Dermis blood vessel endothelial cell (primary cell): Measurements from ENCODE around the gene HOXD10. TPM values are rescaled to one million over a fixed set of nuclear protein-coding genes. Genes with fewer than 3 reads are reported as not detected.
A peak's percentile ranks its signal among the peaks of the same experiment; 100 is the strongest.

Source experiments
- DNase-seq: peaks from one replicate; pipeline ENCODE4 v3.0.0; 2010
- total RNA-seq: library from RNA; depleted of rRNA; stranded (reverse); fragments of >200 nt; gene quantifications from 2 replicates; pipeline ENCODE4 v1.2.3, GENCODE V29; 2014

HOXD10 gene
- total RNA-seq, 1 donor from 2014 or later = 7.7 TPM

GRCh38 chr2:176136374-176137251 is 20.0 kb downstream of the HOXD10 start:
- peak; percentile 88 for DNase-seq

GRCh38 chr2:176137252-176137580 is 20.6 kb downstream of the HOXD10 start:
- peak; percentile 30 for DNase-seq

DNA sequence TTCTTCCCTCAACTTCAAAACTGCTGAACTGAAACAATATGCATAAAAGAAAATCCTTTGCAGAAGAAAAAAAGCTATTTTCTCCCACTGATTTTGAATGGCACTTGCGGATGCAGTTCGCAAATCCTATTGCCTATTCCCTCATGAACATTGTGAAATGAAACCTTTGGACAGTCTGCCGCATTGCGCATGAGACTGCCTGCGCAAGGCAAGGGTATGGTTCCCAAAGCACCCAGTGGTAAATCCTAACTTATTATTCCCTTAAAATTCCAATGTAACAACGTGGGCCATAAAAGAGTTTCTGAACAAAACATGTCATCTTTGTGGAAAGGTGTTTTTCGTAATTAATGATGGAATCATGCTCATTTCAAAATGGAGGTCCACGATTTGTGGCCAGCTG is 21.3 kb downstream of the HOXD10 start:
- DNase-seq = peak; percentile 59

DNA sequence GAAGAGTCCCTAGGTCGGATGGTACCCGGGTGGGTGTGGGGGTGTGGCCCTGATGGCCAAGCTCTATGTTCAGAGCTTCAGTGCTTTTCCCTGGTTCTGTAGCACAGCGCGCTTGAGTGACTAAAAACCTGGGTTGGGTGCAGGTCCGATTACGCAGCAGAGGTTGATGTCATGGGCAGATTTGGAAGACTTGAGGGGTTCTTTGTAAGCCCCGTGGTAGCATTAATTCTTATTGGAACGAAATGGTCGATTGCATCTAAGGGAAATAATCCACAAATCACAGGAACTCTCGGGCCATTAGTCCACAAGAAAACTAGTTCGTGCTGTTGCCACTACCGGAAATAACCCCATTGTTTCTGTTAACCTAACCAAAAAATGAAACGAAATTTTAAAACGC is 21.9 kb downstream of the HOXD10 start:
- DNase-seq = peak; percentile 72

DNA sequence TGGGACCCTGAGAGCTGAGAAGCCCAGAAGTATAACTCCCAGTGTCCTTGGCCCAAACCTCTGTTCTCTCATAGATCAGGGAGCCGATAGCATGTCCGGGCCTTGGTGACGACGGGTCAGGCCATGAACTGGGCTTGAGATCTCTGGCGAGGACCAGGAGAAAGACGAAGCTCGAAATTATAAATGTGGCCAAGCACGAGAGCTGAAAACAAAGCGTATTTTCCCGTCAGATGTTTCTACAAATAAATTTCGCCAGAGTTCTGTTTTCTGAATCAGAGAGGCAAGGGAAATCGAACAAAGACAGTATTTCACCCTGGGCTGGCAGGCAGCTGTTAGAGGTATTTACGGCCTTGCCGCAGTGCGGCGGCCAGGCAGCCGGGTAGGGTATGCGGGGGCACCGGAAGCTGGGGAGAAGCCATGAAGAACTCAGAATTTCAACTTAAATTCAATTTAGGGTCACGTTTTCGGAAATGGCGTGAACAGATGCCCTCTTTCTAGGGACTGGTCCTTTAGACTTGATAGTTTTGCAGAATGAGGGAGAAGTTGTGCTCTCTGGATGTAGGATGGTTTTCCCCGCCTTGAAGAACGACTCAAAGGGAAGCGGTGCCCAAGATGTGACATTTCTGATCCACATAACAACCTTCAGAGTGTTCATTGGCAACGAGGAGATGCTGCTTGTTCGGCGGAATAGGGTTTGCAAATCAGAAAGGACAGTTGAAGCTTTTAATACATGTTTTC is 22.5 kb downstream of the HOXD10 start:
- peak; percentile 65 for DNase-seq

- DNase-seq = peak; percentile 65
Measured at GRCh38 chr2:176139661-176140512, 23.3 kb downstream of the HOXD10 start.

- peak; percentile 90 for DNase-seq
Measured at GRCh38 chr2:176140513-176141317, 24.1 kb downstream of the HOXD10 start.

GRCh38 chr2:176142281-176142680 is 25.7 kb downstream of the HOXD10 start:
- no peak for DNase-seq

DNA sequence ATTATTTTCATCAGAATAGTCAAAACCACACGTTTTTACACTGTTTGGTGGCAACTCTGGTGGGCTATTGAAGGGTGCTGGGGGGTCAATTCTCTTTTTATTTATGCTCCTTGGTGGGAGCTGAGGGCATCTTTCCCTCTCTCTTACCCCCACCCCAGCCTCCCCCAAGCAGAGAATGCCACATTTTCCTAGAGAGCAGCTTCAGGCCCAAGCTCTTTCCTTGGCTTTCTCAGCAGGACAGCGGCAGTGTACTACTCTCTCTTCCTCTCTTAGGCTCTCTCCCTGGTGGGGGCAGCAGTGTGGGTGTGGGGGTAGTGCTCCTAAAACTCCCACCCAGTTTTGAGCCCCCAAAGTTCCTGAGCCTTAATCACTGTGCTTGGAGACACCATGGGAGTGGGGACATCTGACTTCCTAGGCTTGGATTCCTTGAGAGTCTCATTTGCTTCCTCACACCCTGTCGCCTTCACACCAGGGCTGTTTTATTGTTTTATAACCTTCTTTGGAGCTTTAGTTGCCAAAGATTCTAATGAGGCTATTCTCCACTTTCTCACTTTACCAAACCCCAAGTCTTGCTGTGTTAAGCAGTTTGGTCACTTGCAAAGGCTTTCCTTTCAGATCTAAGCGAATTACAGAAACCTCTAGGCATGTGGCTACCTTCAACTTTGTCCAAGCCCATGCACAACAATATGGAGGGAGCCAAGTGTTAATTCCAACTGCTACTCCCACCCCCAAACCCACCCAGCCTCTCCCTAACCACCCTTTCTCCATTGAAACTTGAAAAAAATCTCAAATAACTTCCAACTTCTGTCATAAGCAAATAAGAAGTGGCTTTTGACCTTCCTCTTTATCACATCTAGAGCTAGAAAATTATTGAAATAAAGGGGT is 28.7 kb downstream of the HOXD10 start:
- no peak for DNase-seq

GRCh38 chr2:176146101-176146500 is 29.5 kb downstream of the HOXD10 start:
- DNase-seq = no peak

DNA sequence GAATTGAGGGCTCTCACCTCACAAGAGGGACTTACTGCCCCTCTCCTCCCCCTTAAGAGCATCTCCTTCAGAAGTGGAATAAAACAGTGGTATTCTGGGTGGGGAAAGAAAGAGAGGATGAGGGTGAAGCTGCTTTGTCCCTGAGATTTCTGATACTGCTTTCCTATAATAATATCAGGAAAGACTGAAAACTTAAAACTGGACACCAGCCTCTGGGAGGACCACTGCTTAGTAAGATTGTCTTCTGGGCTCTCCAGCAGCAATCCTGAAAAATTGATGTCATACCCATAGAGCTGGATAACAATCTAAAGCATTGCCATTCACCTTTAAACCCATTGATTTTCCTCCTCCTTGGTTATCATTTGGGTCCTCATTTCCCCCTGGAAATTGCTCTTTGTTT is 30.1 kb downstream of the HOXD10 start:
- DNase-seq = no peak

DNA sequence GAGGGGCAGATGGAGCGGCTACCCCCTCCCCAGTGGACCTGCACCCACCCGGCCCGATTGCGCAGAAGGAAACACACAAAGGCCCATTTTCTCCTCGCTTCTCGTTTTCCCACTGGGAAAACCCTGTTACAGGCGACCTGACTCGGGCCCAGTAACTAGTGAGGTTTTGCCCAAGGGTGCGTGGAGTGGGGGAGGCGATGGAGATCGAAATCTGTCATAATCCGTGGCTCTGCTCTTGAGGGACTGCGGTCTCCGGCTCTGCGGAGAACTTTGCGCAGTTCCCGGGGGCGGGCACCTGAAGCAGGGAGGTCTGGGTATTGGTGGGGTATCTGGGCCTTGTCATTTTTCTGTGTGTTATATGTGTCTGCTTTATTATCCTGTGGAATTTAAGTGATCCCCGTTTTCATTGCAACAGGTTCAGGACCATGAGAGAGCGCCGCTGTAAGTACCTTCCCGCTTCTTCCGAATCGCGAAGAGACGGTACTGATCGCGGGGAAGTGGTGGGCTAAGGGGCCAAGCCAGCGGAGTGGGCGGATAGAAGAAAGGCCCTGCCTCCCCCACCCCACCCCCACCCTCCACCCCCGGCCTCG is 30.7 kb downstream of the HOXD10 start:
- DNase-seq = no peak

DNA sequence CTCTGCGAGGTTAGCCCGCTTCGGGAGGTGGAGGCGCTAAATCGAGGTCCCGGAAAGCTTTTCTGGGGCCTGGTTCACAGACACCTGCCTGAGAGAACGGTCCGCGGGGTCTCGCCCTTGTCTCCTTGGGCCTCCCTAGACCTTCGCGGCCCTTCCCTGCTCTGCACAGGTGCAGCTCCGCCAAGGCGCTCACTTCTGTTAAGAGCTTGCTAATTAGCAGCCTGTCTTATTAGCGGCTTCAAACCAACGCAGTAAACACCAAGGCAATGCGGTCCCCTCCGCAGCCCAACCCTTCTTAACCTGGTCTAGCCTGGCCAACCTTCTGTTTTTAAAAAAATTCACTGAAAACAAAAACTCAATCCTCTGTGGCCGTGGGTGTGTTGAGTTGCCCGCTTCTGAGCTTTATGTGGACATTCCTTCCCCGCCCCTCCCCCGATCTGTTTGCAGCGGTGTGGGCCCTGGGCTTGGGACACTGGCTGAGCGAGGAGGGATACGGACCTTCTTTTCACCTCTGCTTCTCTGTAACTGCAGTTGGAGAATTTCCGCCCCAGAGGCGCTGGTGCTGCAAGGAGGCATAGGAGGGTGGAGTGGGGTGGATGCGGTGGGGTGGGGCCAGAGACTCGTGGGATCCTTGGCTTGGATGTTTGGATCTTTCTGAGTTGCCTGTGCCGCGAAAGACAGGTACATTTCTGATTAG is 31.4 kb downstream of the HOXD10 start:
- no peak for DNase-seq

DNA sequence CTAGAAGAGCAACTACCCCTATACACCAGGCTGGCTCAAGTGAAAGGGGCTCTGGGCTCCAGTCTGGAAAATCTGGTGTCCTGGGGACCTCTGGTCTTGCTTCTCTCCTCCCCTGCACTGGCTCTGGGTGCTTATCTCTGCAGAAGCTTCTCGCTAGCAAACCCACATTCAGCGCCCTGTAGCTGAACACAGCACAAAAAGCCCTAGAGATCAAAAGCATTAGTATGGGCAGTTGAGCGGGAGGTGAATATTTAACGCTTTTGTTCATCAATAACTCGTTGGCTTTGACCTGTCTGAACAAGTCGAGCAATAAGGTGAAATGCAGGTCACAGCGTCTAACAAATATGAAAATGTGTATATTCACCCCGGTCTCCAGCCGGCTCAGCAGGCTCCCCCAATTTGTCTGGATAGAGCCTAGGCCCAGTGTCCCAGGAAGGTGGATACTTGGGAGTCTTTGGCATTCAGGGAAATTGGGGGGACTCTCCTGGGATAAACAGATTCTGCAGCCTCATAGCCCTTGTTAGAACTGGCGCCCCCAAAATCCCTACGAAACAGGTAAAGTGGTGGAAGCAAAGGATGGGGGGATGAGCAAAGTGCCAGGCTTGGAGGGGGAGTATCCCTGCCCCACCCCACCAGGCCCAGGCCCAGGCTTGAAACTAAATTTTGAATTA is 32.3 kb downstream of the HOXD10 start:
- no peak for DNase-seq

- no peak for DNase-seq
Measured at GRCh38 chr2:176149481-176149938, 32.9 kb downstream of the HOXD10 start.

GRCh38 chr2:176149939-176150583 is 33.5 kb downstream of the HOXD10 start:
- DNase-seq = no peak

- no peak for DNase-seq
Measured at GRCh38 chr2:176150584-176151441, 34.2 kb downstream of the HOXD10 start.
